NCI-H460 (cell line): Measurements from ENCODE around the gene GGT1. TPM values are rescaled to one million over a fixed set of nuclear protein-coding genes. Genes with fewer than 3 reads are reported as not detected.
"Not testable (repeated sequence)": the region's sequence is repeated elsewhere in the genome, so short reads cannot be mapped to it uniquely, and the experiment has no call there.

Source experiments
- DNase-seq: peaks from one replicate; pipeline ENCODE4 v3.0.0-alpha.2; 2016; ENCODE audit warnings: low read depth; ENCODE audit errors: extremely low read depth
- total RNA-seq: library from RNA; depleted of rRNA; stranded (reverse); fragments of >200 nt; shearing (Covaris generic); gene quantifications from 2 replicates; pipeline ENCODE4 v1.2.3, GENCODE V29; 2014

The GGT1 gene
- total RNA-seq, 1 experiment from 2014 or later, result 47.2 TPM

DNA sequence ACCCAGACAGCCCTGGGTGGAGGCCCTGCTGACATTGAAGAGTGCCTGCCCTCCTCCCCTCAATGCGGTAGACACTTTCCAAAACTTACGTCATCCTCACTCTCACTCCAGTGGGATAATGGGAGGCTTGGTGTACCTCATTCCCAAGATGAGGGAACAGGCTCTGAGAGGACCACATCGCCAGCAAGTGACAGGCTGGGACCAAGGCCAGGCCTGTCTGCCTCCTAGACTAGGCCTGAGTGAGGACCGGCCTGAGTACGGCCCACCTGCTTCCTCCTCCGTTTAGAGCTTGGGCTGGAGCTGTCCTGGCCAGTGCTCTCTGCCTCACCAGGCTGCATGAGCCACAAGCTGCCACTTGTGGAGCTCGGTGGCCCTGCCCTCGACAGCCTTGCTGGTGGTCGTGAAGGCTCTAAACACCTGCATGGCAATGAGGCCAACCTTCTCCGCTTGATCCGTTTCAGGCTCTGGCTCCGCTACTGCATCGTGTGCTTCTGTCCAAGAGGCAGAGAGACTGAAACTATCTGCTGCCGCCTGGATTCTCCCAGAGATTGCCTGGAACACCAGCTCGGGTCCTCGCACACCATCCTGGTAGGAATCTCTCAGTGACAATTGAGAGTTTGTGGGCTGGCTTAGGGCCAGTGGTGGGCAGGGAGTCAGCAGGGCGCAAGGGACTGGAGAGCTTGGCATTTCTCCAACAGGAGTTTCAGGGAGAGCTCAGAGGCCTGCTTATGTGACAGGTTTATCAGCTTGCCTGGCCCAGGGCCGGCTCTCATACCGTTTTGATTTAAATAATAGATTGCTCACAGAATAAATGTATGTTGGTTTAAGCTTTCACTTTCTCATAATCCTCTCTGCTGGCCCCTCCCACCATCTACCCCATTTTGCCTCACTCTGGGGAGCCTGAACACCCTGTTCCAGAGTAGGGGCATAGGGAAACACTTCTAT lies 19.5 kb upstream of the GGT1 start:
- no peak for DNase-seq

DNA sequence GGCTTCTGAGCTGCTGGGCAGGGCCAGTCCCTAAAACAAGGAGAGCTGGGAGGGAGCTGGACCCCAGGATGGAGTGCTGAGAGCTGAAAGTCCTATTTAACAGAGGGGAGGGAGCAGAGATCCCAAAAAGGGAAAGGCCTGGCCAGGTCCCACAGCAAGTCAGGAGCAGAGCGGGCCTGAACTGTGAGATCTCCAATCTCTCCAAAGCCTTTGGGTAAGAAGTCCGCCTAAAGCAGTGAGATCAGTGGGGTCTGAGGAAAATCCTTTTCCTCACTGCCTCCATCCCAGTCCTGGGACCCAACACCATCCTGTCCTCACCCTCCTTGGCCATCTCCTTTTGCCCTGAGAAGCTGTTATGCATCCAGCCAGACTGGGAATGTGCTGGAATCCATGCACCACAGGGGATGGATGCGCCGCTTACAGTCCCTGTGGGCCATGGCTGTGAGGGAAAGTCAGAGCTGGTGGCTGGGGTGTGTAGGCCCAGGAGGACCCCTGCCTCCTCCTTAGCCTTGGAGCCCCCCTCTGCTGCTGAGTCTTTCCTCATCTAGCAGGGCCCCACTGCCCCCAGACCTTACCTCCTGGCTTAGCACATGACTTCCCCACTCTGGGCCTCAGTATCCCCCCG lies 18.7 kb upstream of the GGT1 start:
- DNase-seq, result no peak

DNA sequence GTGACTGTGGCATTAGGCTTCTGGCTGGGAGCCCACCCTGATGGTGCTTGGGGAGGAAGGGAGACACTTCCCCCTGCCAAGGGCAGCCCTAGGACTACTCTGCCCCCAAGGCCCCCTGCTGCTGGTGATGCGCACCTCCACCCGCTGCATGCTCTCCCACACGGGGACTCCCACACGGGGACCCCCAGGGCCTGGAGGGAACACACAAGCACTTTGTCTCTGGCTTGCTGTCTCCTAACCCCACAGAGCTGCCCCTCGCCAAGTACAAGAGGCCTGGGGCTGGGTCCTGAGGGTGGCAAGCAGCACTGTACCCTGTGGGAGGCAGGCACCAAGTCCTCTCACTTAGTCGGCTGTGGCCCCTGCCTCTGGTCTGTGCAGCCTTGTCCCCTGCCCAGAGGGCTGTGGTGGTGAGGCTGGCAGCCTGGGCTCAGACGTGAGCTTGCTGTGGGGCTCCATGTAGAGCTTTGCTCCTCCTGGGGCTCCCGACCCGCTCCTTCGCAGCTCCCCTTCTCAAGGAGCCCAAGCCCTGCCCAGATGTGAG lies 18.1 kb upstream of the GGT1 start:
- DNase-seq, result no peak

DNA sequence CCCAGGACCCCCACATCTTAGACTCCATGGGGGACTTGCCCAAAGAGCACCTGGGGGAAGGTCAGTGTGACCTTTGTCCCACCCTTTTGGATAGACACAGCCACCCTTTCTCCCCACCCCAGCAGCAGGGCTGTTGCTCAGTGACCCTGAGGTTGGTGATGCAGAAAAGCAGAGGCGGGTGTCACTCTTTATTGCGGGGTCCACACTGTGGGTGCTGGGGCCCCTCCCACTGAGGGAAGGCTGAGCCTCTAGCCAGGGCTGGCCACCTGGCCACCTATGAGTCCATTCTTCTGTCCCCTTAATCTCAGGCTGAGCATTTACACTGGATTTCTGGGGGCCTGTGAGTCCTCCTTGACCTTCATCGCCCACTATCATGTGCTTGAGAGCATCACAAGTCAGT lies 17.5 kb upstream of the GGT1 start:
- no peak for DNase-seq

DNA sequence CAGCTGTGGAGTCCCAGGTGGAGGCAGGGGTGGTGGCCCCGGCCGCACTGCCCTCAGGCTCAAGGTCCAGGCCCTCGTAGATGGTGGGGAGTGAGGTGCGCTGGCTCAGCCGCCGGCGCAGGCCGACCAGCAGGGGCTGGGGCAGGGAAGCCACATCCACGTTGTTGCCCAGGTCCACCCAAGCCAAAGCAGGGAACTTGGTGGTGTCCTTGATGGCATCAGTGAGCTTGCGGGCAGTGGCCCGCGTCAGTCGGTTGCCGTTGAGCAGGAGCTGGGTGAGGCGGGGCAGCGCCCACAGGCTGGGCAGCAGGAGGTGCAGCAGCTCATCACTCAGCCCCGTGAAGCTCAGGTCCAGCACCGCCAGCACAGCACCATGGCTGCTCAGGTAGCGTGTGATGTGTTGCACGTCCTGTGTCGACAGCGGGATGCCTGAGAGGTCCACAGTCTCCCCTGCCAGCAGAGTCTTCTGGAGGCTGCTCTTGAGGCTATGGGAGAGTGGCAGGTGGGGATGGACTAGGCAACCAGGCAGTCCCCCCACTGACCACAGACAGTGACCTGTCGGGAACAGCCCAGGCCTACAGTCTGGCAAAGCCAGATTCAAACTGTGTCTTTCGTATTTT lies 17.0 kb upstream of the GGT1 start:
- DNase-seq, result no peak

DNA sequence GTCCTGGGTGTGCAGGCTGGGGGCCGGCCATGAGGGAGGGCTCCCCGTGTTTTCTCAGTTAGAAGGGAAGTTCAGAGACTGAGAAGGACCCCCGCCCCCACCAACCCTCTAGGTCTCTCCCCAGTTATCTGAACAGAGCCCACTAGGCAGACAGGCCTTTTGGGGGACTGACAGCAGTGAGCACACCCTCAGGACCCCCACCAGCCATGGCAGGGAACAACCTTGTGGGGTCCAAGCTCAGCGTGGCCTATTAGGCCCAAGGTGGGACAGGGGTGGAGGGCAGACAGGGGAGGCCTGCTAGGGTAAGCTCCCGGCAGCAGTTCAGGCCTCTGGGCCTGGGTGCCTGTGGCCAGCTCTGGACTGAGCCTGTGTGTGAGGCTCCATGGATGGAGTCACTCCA lies 15.7 kb upstream of the GGT1 start:
- no peak for DNase-seq

DNA sequence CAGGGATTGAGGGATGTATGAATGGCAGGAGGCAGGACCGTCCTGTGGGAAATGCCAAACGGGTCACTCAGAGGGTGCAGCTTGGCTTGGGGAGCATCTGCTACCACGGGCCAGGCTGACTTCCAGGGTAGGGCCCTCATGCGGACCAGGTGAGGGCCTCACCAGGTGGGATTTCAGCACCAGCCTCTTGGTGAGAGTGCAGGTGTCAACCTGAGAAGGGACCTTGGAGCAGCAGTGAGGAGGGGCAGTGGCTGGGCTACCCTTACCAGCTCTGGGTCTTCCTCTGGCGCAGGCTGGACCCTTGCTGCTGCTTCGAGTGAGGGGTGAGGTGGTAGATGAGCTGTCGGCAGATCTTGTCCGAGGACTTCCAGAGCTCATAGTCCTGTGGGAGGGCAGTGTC lies 15.0 kb upstream of the GGT1 start:
- no peak for DNase-seq

DNA sequence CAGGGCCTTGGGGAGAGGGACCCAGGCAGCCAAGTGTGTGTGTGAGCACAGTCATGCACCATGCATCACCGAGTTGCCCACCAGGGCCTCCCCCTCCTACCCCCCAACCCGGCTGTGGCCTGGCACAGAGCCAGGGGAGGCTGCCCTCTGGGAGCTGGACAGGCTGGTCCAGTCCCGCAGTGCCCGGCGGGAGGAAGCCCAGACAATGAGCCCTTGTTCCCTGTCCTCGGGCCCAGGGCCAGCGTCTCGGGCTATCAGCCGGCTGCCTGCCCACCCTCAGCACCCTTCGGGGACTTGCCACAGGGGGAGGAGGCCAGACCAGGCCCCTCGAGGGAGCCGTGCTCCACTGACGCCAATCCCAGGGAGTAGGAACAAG lies 14.6 kb upstream of the GGT1 start:
- no peak for DNase-seq

DNA sequence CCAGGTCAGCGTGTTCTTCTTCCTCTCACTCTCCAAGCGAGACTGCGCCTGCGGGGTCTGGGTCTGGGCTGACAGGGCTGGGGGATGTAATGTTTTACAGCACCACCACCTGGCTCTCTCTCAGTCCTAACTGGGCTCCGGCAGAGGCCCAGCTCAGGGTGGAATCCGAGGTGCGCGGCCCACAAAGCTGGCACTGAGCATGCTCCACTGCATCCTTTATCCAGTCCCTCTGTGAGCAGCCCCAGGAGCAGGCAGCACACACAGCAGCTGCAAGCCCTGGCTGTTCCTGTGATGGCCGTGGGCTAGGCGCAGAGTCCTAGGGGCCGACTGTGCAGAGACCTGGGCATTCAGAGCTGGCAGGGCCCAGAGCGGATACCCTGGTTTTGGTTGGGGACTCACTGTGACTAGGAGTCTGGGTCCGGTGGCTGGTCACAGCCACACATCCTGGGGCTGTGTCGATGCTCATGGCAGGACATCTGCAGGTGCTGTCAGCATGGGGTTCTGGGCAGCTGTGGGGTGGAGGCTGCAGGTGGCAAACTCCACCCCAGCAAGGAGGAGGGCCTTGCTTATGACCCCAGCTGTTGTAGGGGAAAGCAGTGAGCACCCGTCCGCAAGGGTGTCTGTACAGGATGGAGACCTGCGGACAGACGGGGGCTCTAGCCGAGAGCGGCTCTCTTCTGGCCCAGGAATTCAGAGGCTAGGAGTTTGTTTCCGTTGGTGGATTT lies 14.1 kb upstream of the GGT1 start:
- no peak for DNase-seq

DNA sequence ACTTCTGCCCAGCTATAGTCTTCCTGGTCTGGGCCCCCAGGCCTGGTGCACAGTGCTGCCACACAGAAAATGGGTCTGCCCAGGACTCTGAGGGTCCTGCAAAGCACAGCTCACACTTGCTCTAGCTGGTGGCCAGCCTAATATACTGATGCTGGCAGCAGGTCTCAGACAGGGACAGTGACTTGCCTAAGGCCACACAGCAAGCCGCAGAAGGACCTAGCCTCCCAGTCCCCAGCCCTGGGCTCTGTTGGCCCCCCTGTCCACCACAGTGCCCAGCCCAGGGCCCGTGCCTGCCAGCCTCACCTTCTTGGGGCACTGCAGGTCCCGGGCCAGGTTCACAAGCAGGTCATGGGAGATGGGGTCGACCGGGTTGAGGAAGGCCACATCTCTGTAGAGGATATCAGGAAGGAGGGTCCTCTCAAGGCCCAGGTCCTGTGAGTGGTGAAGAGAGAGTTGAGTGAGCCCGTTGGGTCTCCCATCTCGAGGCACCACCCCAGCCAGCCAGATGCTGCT lies 13.4 kb upstream of the GGT1 start:
- no peak for DNase-seq

DNA sequence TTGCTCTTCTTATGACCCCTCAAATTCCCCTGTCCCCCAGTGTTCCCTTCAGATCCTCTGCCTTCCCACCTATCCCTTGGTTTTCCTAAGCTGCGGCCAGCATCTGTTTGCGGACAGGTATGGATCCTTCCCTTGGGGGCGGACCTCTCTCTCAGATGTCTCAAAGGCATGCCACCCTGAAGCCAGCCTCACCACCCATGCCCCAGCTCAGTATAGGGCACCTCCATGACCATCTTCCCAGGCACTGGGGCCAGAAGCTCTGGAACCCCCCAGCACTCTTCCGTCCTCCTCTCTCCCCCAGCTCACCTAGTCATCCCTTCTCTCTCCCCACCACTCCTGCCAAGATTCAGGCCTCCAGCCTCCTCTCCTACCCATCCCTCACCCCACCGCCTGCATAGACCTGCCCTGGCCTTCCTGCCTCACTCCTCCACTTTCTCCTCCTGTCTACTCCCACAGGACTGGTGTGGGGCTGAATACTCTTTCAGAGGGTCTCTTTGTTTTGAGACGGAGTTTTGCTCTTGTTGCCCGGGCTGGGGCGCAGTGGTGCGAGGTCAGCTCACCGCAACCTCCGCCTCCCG lies 12.3 kb upstream of the GGT1 start:
- no peak for DNase-seq

DNA sequence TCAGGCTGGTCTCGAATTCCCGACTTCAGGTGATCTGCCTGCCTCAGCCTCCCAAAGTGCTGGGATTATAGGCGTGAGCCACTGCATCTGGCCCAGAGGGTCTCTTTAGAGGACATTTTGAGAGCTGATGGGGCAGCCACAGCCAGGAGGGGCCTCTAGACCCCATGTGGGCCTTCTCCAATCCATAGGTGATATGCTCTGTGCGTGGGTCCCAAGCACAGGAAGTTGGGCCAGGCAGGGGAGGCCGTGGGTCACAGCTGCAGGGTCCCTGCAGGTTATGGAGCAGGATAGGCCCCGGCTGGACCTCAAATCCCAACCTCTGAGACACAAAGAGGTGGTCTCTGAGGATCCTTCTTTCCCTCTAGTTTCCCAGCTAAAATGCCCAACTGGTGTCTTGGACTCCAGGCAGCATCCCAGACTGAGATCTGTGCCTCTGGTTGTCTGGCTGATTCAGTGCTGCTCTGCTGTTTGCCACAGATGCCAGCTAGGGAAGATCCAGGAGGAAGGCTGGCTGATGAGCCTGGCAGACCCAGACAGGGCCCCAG lies 11.6 kb upstream of the GGT1 start:
- no peak for DNase-seq

DNA sequence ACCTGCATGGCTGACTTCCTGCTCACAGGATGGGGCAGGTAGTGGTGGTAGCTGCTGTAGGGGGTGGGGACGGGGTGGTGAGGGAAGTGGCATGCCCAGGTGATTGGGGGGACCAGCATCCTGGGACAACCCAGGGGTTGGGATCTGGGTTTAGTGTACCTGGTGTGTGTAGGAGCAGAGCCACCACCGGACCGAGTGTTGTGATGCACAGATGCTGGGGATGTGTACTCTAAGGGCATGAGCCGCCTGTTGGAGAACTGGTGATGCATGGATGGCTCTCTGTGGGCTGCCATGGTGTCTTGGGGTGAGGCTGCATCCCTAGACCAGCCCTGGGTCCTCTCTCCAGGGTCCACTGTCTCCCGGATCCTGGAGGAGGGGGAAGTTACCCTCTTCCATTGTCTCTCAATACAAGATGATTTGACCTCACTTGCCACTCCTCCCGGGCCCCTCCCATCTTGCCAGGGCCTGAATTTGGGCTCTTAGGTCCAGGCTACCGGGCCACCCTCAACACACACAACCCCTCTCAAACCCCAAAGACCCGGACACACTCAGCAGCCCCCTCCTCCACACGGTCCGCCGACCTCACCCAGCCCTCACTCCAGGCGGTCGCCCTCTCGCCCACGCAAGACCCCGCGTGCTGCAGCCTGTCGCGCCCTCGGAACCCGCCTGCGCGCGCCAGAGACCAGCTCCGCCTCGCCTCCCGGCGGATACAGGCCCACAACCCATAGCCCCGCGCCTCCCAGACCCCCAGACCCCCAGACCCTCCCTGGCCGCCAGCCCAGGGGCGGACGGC lies 10.7 kb upstream of the GGT1 start:
- DNase-seq, result no peak

DNA sequence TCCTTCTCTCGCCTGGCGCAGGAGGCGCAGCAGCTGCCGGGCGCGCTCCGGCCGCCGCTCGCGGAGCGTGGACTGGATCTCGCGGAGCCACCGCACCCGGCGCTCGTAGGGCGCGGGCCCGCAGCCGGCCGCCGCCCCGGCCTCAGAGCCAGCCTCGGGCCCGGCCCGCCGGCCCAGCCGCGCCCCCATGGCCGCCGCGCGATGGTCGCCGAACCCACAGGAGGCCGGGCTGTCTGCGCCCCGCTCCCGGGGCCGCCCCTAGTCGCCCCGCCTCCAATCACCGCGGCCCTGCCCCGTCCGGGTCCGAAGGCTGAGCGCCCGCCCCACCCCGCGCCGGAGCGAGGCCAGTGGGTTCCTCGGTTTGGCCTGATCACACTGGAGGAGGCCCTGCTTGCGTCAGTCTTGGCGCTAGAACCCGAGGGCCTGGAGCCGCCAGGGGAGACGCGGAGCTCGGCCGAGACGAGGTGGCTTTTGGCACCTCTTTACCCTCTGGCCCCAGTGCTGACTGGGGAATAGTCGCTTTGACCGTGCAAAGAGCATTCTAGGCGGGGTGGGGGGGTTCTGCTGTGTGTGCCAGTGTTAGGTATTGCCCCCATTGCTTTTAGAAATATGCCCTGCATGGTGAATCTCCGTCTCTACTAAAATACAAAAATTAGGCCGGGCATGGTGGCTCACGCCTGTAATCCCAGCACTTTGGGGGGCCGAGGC lies 10.0 kb upstream of the GGT1 start, which contains the start of gene LRRC75B:
LRRC75B (minus strand) TSS at position 223 of the 708 bp plus-strand sequence; CDS start at position 189, 34 bp downstream.
- peak; percentile 69 for DNase-seq

DNA sequence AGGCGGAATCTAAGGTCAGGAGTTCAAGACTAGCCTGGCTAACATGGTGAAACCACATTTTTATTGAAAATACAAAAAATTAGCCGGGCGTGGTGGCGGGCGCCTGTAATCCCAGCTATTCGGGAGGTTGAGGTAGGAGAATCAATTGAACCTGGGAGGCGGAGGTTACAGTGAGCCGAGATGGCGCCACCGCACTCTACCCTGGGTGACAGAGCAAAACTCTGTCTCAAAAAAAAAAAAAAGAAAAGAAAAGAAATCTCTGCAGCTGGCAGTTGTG lies 9.5 kb upstream of the GGT1 start:
- DNase-seq, result not testable (repeated sequence)

DNA sequence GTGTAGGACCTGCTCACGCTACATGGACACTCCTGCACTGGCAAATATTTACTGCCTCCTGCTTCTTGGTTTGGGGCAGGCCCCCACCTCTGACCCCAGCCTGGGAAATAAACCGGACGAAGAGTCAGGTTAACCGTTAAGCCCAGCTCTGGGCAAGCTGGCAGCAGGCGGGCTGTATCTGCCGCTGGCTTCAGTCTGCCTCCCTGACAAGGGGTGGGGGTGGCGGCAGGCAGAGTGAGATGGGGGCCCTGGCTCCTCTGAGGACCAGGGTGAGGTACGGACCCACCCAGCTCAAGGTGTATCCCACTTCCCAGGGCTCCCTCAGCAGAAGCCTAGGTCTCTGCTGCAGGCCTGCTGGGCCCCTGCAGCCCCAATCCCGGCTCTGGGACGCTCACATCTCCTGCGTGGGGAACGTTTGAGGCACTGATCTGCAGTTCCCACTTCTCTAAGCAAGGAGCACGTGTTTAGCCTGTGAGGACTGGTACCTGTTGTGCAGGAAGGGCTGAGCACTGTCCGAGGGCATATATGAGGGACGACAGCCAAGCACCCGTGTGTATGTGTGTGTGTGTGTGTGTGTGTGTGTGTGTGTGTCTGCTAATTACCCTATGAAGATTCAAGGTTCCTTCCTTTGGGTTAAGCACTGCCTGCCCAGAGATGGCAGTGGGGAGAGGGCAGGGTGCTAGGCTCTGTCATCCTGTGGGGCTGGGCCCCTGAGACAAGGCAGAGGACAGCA lies 9.0 kb upstream of the GGT1 start:
- DNase-seq, result no peak

DNA sequence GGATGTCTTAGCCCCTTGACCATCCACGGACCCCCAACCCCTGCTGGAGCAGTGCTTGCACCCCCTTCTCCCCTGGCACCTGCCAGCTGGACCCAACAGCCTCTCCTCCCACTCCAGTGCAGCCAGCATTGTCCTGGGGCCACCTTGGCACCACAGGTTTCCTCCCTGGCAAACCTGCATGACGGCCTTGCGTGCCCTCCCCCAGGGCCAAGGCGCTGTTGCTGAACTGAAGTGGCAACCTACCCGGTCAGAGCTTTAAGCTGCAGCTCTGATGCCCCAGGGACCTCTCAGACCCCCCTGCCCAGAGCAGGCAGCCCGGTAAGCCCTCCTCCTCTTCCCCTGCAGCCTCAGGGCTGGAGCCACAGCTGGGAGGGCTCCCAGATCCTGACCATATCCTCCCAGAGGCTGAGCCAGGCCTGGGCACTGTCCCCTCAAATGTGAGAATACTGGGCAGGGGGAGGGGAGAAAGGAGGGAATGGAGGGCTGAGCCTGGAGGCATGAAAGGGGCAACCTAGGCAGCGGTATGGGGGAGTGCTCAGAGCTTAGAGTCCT lies 8.3 kb upstream of the GGT1 start:
- no peak for DNase-seq

DNA sequence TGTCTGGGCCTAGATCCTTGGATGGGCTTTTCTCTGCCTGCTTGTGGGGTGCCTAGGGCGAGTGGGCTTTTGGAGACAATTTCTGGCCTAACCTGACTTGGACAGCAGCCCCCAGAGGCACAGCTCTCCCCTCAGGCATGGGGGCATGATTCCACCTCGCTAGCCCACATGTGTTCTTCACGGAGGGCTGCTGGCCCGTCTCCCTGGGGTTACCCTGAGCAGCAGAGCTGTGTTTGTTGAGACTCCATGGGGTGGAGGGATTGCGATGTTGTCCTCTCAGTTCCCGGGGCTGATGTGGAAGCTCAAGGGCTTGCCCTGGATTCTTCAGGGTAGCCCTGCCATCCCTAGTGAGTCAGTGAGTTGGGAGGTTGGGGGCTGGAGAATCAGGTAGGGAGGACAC lies 7.8 kb upstream of the GGT1 start:
- DNase-seq, result no peak
